GM13976 (cell line): ENCODE measurements around the gene TMEM39A.

Source experiments
- DNase-seq: peaks from one replicate; pipeline ENCODE4 v3.0.0; 2012; ENCODE audit warnings: low spot score
- in situ Hi-C: fragments of 300-500 bp; cut with MboI; formaldehyde crosslinking; loops from one replicate; pipeline ENCODE4 v1.12.0; 2022; ENCODE audit warnings: low sequenced_read_pairs, mixed read lengths, inconsistent platforms; ENCODE audit not compliant: unreplicated experiment
- TF ChIP-seq, protein P1 (sequence below): IDR thresholded peaks from 2 replicates; pipeline ENCODE4 v1.5.1; 2012; ENCODE audit warnings: borderline replicate concordance, mild to moderate bottlenecking; ENCODE audit not compliant: insufficient read depth; ENCODE audit errors: extremely low read depth, missing control alignments, control extremely low read depth

Gene TMEM39A

DNA sequence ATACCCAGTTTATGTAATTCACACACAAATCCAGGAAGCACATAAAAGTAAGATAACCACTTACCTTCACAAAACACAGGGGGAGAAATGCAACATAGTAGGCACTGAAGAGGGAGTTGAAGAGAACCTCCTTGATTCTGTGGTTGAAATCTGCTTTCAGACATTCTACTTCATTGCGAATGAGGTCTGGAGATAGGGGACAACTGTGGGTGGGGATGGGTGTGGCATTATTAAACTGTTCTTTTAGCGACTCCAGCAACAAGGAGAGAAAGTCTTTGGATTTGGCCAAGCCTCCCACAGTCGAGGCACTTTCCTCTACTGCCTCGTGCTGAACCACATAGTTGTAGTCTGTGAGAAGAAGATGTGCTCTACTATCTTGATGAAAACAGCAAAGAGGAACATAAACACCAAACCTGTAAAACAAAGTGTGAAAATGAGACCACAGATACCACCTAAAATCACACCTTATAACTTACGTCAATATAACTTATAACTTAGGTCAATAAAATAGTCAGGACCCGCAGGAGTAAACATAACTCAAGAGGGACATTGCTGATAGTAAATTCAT is 25.6 kb downstream of the TMEM39A start:
- DNase-seq, result no peak
- in situ Hi-C loops, result no loop called here
- TF ChIP-seq, protein P1, sequence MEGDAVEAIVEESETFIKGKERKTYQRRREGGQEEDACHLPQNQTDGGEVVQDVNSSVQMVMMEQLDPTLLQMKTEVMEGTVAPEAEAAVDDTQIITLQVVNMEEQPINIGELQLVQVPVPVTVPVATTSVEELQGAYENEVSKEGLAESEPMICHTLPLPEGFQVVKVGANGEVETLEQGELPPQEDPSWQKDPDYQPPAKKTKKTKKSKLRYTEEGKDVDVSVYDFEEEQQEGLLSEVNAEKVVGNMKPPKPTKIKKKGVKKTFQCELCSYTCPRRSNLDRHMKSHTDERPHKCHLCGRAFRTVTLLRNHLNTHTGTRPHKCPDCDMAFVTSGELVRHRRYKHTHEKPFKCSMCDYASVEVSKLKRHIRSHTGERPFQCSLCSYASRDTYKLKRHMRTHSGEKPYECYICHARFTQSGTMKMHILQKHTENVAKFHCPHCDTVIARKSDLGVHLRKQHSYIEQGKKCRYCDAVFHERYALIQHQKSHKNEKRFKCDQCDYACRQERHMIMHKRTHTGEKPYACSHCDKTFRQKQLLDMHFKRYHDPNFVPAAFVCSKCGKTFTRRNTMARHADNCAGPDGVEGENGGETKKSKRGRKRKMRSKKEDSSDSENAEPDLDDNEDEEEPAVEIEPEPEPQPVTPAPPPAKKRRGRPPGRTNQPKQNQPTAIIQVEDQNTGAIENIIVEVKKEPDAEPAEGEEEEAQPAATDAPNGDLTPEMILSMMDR, result no peak

DNA sequence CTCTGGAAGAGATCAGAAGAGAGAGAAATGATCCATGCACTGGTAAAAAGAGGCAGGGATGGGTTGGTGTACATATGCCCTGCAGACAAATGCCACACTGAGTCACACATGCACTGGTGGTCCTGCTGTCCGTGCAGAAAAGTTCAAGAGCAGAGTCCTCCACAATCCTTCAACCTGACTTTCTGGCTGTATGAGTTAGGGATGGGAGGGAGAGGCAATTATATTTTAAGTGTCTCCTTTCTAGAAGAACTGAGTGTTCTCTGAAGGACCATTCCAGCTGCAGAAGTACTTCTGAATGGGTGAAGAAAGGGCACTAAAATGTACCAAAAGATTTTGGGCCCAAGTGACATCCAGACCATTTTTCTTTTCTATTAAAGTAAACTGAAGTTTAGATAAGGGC is 26.4 kb downstream of the TMEM39A start:
- no peak for DNase-seq
- TF ChIP-seq, protein P1, result no peak
- in situ Hi-C loops, result no loop called here

DNA sequence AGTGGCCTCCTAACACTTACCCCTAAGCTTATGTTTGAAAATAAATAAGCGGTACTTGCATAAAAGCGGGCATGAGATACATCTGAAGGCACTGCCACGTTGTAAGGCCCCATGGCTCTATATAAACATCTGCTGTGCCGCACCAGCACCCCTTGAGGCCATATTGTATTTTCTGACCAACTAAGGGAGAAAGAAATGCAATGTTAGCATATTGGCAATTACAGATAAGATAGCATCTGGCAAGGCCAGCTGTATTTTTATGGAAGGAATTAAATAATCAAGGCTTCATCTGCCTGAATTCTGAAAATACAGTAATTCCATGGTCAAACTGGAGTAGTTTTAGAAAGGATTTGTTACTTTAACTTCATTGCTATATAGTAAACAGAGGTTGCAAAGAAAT is 28.7 kb downstream of the TMEM39A start:
- in situ Hi-C loops, result no loop called here
- TF ChIP-seq, protein P1, result no peak
- no peak for DNase-seq

DNA sequence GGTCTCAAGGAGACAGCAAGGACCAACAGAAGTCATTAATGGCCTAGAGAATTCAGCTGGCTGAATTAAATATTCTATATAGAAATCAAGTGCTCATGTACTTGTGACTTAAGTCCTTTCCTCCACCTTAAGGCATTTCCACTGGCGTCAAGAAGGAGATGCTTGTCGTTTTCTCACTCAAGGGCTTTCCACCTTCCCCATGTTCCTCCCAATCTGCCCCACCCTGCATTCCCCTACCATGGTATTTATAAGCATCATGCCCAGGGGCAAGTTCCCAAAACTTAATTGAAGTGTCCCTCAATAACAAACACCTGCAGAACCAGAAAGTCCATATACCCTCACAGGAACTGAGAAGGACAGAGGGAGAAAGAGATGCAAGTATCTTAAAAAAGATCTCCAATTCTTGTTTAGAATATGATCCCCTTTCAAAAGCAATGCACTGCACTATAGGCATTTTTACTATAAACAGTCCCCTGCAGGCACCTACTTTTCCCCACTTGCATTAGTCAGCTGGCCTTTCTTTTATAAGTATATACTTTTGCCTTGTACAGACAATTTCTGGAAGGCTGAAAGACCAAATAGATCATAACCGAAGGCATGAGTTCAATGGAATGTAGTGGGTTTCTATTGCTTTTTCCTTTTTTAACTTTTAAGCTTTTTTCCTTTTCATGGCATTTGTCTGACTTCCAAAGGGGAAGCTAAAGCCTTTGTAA is 29.6 kb downstream of the TMEM39A start:
- in situ Hi-C loops, result no loop called here
- DNase-seq, result no peak
- TF ChIP-seq, protein P1, result no peak

DNA sequence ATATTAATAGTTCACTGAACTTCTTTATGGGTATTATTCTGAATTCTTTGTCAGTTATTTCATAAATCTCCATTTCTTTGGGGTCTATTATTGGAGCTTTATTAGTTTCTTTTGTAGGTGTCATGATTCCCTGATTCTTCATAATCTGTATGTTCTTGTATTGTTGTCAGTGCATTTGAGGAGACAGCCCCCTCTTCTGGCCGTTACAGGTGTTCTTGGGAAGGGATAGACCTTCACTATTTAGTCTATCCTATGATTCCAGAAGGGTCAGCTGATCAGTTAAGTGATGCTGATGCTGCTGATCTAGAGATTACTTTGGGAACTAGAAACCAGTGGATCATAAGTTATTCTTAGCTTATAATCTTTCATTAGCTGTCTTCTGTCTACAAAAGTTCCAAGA is 34.9 kb downstream of the TMEM39A start:
- no peak for DNase-seq
- in situ Hi-C loops, result no loop called here
- TF ChIP-seq, protein P1, result no peak

DNA sequence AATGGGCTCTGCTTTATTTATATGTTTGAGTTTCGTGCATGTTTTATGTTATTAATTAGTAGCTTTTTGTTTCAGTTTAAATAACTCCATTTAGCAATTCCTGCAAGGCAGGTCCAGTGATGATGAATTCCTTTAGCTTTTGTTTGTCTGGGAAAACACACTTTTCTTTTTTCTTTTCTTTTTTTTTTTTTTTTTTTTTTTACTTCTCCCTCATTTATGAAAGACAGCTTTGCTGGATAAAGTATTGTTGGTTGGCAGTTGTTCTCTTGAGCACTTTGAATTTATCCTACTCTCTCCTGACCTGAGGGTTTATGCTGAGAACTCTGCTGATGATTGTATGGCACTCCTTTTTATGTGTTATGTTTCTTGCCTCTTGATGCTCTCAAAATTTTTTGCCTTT is 35.7 kb downstream of the TMEM39A start:
- in situ Hi-C loops, result no loop called here
- no peak for DNase-seq
- TF ChIP-seq, protein P1, result no peak
